ENCODE results near the gene HCN3. TPM values are rescaled to one million over a fixed set of nuclear protein-coding genes. Genes with fewer than 3 reads are reported as not detected.

Gene HCN3
- total and polyA plus RNA-seq, 2 of the 13 experiments (the other 11 are each of a cell fraction or from before 2014, with no cell fraction given) = 2.4 to 10.2 TPM

- TF ChIP-seq, protein P1, sequence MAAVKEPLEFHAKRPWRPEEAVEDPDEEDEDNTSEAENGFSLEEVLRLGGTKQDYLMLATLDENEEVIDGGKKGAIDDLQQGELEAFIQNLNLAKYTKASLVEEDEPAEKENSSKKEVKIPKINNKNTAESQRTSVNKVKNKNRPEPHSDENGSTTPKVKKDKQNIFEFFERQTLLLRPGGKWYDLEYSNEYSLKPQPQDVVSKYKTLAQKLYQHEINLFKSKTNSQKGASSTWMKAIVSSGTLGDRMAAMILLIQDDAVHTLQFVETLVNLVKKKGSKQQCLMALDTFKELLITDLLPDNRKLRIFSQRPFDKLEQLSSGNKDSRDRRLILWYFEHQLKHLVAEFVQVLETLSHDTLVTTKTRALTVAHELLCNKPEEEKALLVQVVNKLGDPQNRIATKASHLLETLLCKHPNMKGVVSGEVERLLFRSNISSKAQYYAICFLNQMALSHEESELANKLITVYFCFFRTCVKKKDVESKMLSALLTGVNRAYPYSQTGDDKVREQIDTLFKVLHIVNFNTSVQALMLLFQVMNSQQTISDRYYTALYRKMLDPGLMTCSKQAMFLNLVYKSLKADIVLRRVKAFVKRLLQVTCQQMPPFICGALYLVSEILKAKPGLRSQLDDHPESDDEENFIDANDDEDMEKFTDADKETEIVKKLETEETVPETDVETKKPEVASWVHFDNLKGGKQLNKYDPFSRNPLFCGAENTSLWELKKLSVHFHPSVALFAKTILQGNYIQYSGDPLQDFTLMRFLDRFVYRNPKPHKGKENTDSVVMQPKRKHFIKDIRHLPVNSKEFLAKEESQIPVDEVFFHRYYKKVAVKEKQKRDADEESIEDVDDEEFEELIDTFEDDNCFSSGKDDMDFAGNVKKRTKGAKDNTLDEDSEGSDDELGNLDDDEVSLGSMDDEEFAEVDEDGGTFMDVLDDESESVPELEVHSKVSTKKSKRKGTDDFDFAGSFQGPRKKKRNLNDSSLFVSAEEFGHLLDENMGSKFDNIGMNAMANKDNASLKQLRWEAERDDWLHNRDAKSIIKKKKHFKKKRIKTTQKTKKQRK (IDR thresholded peaks at IDR 0.05; ENCODE audit: low read length) = no peak
- TF ChIP-seq TSC22D2 (CRISPR knock-in tag; IDR thresholded peaks at IDR 0.05; ENCODE audit: borderline replicate concordance) (no peak), ARHGAP35 (CRISPR knock-in tag; IDR thresholded peaks at IDR 0.05; ENCODE audit: borderline replicate concordance) (no peak), NFATC3 (CRISPR knock-in tag; IDR thresholded peaks at IDR 0.05) (no peak), ZNF501 (CRISPR knock-in tag; IDR thresholded peaks at IDR 0.05) (no peak; the same call in 1 of the 2 replicates), ZNF451 (CRISPR knock-in tag; IDR thresholded peaks at IDR 0.05) (no peak), HNRNPLL (IDR thresholded peaks at IDR 0.05; ENCODE audit: low read depth, low read length, poor library complexity, severe bottlenecking) (peak; percentile 89), TARDBP (CRISPR knock-in tag; IDR thresholded peaks at IDR 0.05) (peak; percentile 62; the same call in 1 of the 2 replicates), ZNF24 (IDR thresholded peaks at IDR 0.05) (no peak), ZNF556 (CRISPR knock-in tag; IDR thresholded peaks at IDR 0.05; ENCODE audit: borderline replicate concordance) (peak; percentile 71; the same call in 1 of the 2 replicates), GATAD2A (CRISPR knock-in tag; IDR thresholded peaks at IDR 0.05) (no peak), ZNF841 (CRISPR knock-in tag; IDR thresholded peaks at IDR 0.05; ENCODE audit: borderline replicate concordance) (no peak), ZNF816 (CRISPR knock-in tag; IDR thresholded peaks at IDR 0.05; ENCODE audit: borderline replicate concordance) (peak; percentile 36; the same call in 1 of the 2 replicates), TFAP4 (IDR thresholded peaks at IDR 0.05; ENCODE audit: borderline replicate concordance, low read depth) (no peak), ZNF883 (CRISPR knock-in tag; IDR thresholded peaks at IDR 0.05; ENCODE audit: not compliant biosample characterization) (peak; percentile 69), MAZ (IDR thresholded peaks at IDR 0.05; ENCODE audit: borderline replicate concordance, low read depth, low read length) (peak; percentile 88), MAZ (CRISPR knock-in tag; IDR thresholded peaks at IDR 0.05; ENCODE audit: low read depth) (peak; percentile 98), SP5 (CRISPR knock-in tag; IDR thresholded peaks at IDR 0.05; ENCODE audit: borderline replicate concordance, low read depth) (peak; percentile 67), HOXD1 (CRISPR knock-in tag; IDR thresholded peaks at IDR 0.05) (no peak), STAT5B (CRISPR knock-in tag; IDR thresholded peaks at IDR 0.05) (no peak), GABPA (IDR thresholded peaks at IDR 0.05; ENCODE audit: low read depth, low read length) (no peak), GABPA (CRISPR knock-in tag; IDR thresholded peaks at IDR 0.05; ENCODE audit: low read depth) (peak; percentile 31), KAT8 (CRISPR knock-in tag; IDR thresholded peaks at IDR 0.05) (peak; percentile 55; the same call in 1 of the 2 replicates), ZNF746 (CRISPR knock-in tag; IDR thresholded peaks at IDR 0.05) (peak; percentile 20; the same call in 1 of the 2 replicates)
- TF ChIP-seq, protein P2, sequence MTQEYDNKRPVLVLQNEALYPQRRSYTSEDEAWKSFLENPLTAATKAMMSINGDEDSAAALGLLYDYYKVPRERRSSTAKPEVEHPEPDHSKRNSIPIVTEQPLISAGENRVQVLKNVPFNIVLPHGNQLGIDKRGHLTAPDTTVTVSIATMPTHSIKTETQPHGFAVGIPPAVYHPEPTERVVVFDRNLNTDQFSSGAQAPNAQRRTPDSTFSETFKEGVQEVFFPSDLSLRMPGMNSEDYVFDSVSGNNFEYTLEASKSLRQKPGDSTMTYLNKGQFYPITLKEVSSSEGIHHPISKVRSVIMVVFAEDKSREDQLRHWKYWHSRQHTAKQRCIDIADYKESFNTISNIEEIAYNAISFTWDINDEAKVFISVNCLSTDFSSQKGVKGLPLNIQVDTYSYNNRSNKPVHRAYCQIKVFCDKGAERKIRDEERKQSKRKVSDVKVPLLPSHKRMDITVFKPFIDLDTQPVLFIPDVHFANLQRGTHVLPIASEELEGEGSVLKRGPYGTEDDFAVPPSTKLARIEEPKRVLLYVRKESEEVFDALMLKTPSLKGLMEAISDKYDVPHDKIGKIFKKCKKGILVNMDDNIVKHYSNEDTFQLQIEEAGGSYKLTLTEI (CRISPR knock-in tag; conservative IDR thresholded peaks at IDR 0.05) = no peak
Observed at GRCh38 chr1:155277070-155277901, at the start of gene HCN3 (continued).
